Gastroesophageal sphincter (tissue), 4 donors: ENCODE data around the gene SF3B3. TPM values are rescaled to one million over a fixed set of nuclear protein-coding genes. Genes with fewer than 3 reads are reported as not detected.
"Not testable (repeated sequence)": the region's sequence is repeated elsewhere in the genome, so short reads cannot be mapped to it uniquely, and the experiment has no call there.

Source experiments
- ATAC-seq: fragments of 150-250 bp; one replicate; pipeline ENCODE4 v1.9.1; 2016; ENCODE audit warnings: mild to moderate bottlenecking, moderate library complexity
- H3K27ac ChIP-seq, 4 donors: fragments of 200-600 bp; sonication (generic) in 3 of 4; 1 replicate in 3 of 4; 2 replicates in 1 of 4; pipeline ENCODE4 v1.5.1; 2016 to 2019
- H3K27me3 ChIP-seq: fragments of 200-600 bp; sonication (generic); one replicate; pipeline ENCODE4 v1.5.1; 2019
- H3K36me3 ChIP-seq, 2 donors: fragments of 200-600 bp; sonication (generic); one replicate each; pipeline ENCODE4 v1.5.1; 2019; ENCODE audit warnings: control low read depth in 1 of 2
- H3K4me1 ChIP-seq, 3 donors: fragments of 200-600 bp; sonication (generic); 1 replicate in 2 of 3; 2 replicates in 1 of 3; pipeline ENCODE4 v1.5.1; 2016 to 2019; ENCODE audit warnings: control low read depth in 2 of 3
- H3K4me3 ChIP-seq, 2 donors: fragments of 200-600 bp; sonication (generic); one replicate each; pipeline ENCODE4 v1.5.1; 2019; ENCODE audit warnings: mild to moderate bottlenecking in 1 of 2, moderate library complexity in 1 of 2
- H3K9me3 ChIP-seq, 3 donors: fragments of 200-600 bp; sonication (generic); one replicate each; pipeline ENCODE4 v1.5.1; 2017 to 2019; ENCODE audit warnings: control low read depth in 2 of 3
- CTCF ChIP-seq, 4 experiments: fragments of 200-600 bp in 2 of 4; fragments of 450-650 bp in 2 of 4; sonication (generic) in 1 of 4; IDR thresholded peaks; one replicate each; pipeline ENCODE4 v1.5.1; 2017 to 2019; ENCODE audit warnings: antibody characterized with exemption in 4 of 4, mild to moderate bottlenecking in 2 of 4, moderate library complexity in 2 of 4
- EP300 ChIP-seq: sonication (generic); formaldehyde crosslinking; IDR thresholded peaks from one replicate; pipeline ENCODE4 v1.6.1; 2017; ENCODE audit warnings: antibody characterized with exemption, mild to moderate bottlenecking
- POLR2A ChIP-seq, 2 donors: fragments of 450-650 bp; IDR thresholded peaks; one replicate each; pipeline ENCODE4 v1.6.1; 2017; ENCODE audit warnings: antibody characterized with exemption in 2 of 2, mild to moderate bottlenecking in 2 of 2, moderate library complexity in 1 of 2
- POLR2AphosphoS5 ChIP-seq: sonication (generic); formaldehyde crosslinking; IDR thresholded peaks from one replicate; pipeline ENCODE4 v1.6.1; 2017; ENCODE audit warnings: antibody characterized with exemption
- WGBS, 2 donors: methylation state at CpG; one replicate each; pipeline ENCODE4 v1.1.5; 2018; ENCODE audit warnings: low coverage in 1 of 2; 5-methylcytosine and 5-hydroxymethylcytosine counted together
- small RNA-seq, 4 donors: library from RNA; depleted of rRNA; stranded (forward); fragments of <200 nt; gene quantifications; one replicate each; pipeline ENCODE3, GENCODE V24; 2016
- total RNA-seq, 4 donors: library from RNA; depleted of rRNA; stranded (reverse); fragments of >200 nt; gene quantifications; one replicate each; pipeline ENCODE4 v1.1.0, GENCODE V29; 2016

Gene SF3B3
- total RNA-seq, 4 donors from 2014 or later: 73.3 to 115 (median 92.8) TPM

- Histone ChIP-seq H3K4me1 (peaks cover 0 to 13% (median 0%) of the 10 kb centered on the region in 3 donors), H3K4me3 (no peak overlapping the region), H3K9me3 (no peaks in the 10 kb centered on the region), H3K27me3 (no peaks in the 10 kb centered on the region), H3K36me3 (no peaks in the 10 kb centered on the region), H3K27ac (no peak overlapping the region)
- TF ChIP-seq POLR2AphosphoS5 (no peak), CTCF (IDR thresholded peaks at IDR 0.05) (no peak), EP300 (no peak), POLR2A (IDR thresholded peaks at IDR 0.05) (no peak)
- ATAC-seq: no peak
- 56 to 81% methylated on average over 5 of the region's 5 CpGs for WGBS, 2 donors
Measured at GRCh38 chr16:70614208-70614951, 90.8 kb downstream of the SF3B3 start.

- Histone ChIP-seq H3K4me1 (no peaks in the 10 kb centered on the region), H3K27ac (no peak overlapping the region), H3K4me3 (no peak overlapping the region), H3K36me3 (no peaks in the 10 kb centered on the region), H3K27me3 (no peaks in the 10 kb centered on the region), H3K9me3 (no peaks in the 10 kb centered on the region)
- 80 to 100% methylated on average over 3 to 5 of the region's 5 CpGs for WGBS, 2 donors
- ATAC-seq: no peak
- no peak for TF ChIP-seq CTCF (IDR thresholded peaks at IDR 0.05)
- no peak for TF ChIP-seq POLR2AphosphoS5
- TF ChIP-seq EP300: no peak
- TF ChIP-seq POLR2A (IDR thresholded peaks at IDR 0.05): no peak
Measured at GRCh38 chr16:70615945-70616344, 92.3 kb downstream of the SF3B3 start.

GRCh38 chr16:70621864-70622263, 98.2 kb downstream of the SF3B3 start:
- H3K27ac ChIP-seq, H3K27me3 ChIP-seq, H3K36me3 ChIP-seq, H3K4me1 ChIP-seq, H3K9me3 ChIP-seq, ATAC-seq, H3K4me3 ChIP-seq: not testable (repeated sequence)
- WGBS, 2 donors: 77 to 80% methylated on average over 2 to 3 of the region's 3 CpGs

Small RNA genes lying within 50 kb of the gene (small RNA-seq; reads per million reads assigned to genes)
- 376 to 635 (median 439) reads per million in 4 donors for gene SNORD111
- gene SNORD111B: 354 to 1,105 (median 404) reads per million in 4 donors

Other genes with a start within 250 kb of the SF3B3 start
- 100 to 1,000 TPM in 1 of 4 donors, 10 to 100 TPM in 3; 76.9 to 109 (median 81.6) TPM for gene AARS1, start 234.3 kb upstream of the SF3B3 start, total RNA-seq
- 10 to 100 TPM; 25.4 to 44.0 (median 30.4) TPM for gene DDX19B, start 224.6 kb upstream of the SF3B3 start, total RNA-seq
- gene DDX19A, start 176.9 kb upstream of the SF3B3 start, total RNA-seq: 10 to 100 TPM; 44.4 to 63.3 (median 50.7) TPM
- 10 to 100 TPM; 17.6 to 35.6 (median 24.8) TPM for gene ST3GAL2, start 84.7 kb upstream of the SF3B3 start, total RNA-seq
- 10 to 100 TPM in 3 of 4 donors, 1 to 10 TPM in 1; 6.9 to 21.8 (median 12.4) TPM for gene FCSK, start 69.2 kb upstream of the SF3B3 start, total RNA-seq
- 10 to 100 TPM; 32.3 to 37.4 (median 35.0) TPM for gene COG4, start 262 bp upstream of the SF3B3 start, total RNA-seq
- gene IL34, start 122.7 kb downstream of the SF3B3 start, total RNA-seq: 1 to 10 TPM; 1.6 to 4.1 (median 2.8) TPM
- gene MTSS2, start 162.2 kb downstream of the SF3B3 start, total RNA-seq: 100 to 1,000 TPM in 1 of 4 donors, 10 to 100 TPM in 3; 70.9 to 234 (median 85.9) TPM